Naive thymus-derived CD4-positive, alpha-beta T cell (primary cell): ENCODE data around the gene ANXA4. TPM values are rescaled to one million over a fixed set of nuclear protein-coding genes. Genes with fewer than 3 reads are reported as not detected.
A peak's percentile ranks its signal among the peaks of the same experiment; 100 is the strongest.
"Not testable (repeated sequence)": the region's sequence is repeated elsewhere in the genome, so short reads cannot be mapped to it uniquely, and the experiment has no call there.

Experiments used
- ATAC-seq: fragments of 150-1000 bp; cut with Tn5 transposase; 2 replicates; pipeline ENCODE4 v1.10.0; 2021; ENCODE audit warnings: mild to moderate bottlenecking, moderate library complexity
- CTCF ChIA-PET: fragments of 350-600 bp; sonication (Branson Sonifier 250); formaldehyde crosslinking; loops from one replicate; lab custom pipeline; 2021; ENCODE audit warnings: antibody characterized with exemption; lab: Charles Lee
- POLR2A ChIA-PET: fragments of 350-600 bp; sonication (Branson Sonifier 250); formaldehyde crosslinking; loops from one replicate; lab custom pipeline; 2021; ENCODE audit warnings: antibody characterized with exemption, inconsistent platforms; lab: Charles Lee
- DNase-seq, 9 donors: peaks; one replicate each; pipeline versions ENCODE4 v3.0.0 to v3.0.0-alpha.2; 2020 to 2022; ENCODE audit warnings: mixed read lengths in 1 of 9
- H3K27ac ChIP-seq: one replicate; pipeline ENCODE4 v1.7.0; 2013; ENCODE audit warnings: mild to moderate bottlenecking, low read depth, low read length, moderate library complexity
- H3K27me3 ChIP-seq, 2 donors: one replicate each; pipeline ENCODE4 v1.7.0; 2013; ENCODE audit warnings: low read length in 2 of 2, mild to moderate bottlenecking in 2 of 2, moderate library complexity in 2 of 2; ENCODE audit not compliant: control insufficient read depth in 2 of 2, insufficient read depth in 2 of 2
- H3K36me3 ChIP-seq, 3 experiments: 1 replicate in 2 of 3; 2 replicates in 1 of 3; pipeline ENCODE4 v1.7.0; 2013; ENCODE audit warnings: low read length in 3 of 3, mild to moderate bottlenecking in 3 of 3, moderate library complexity in 1 of 3; ENCODE audit not compliant: insufficient read depth in 3 of 3, control insufficient read depth in 2 of 3
- H3K4me1 ChIP-seq, 2 donors: one replicate each; pipeline ENCODE4 v1.7.0; 2013; ENCODE audit warnings: low read length in 2 of 2, mild to moderate bottlenecking in 2 of 2, moderate library complexity in 1 of 2; ENCODE audit not compliant: control insufficient read depth in 2 of 2, insufficient read depth in 2 of 2
- H3K4me3 ChIP-seq: 2 replicates; pipeline ENCODE4 v1.7.0; 2013; ENCODE audit warnings: mild to moderate bottlenecking, low read length
- H3K9me3 ChIP-seq, 3 experiments: 1 replicate in 2 of 3; 2 replicates in 1 of 3; pipeline ENCODE4 v1.7.0; 2013; ENCODE audit warnings: low read length in 3 of 3; ENCODE audit not compliant: control insufficient read depth in 2 of 3
- H3K27ac Mint-ChIP-seq, 9 donors: one replicate each; pipeline ENCODE4 v1.8.0; 2020 to 2022; ENCODE audit warnings: mixed read lengths in 9 of 9, mild to moderate bottlenecking in 8 of 9, moderate library complexity in 5 of 9, inconsistent platforms in 2 of 9
- H3K27me3 Mint-ChIP-seq, 5 donors: one replicate each; pipeline ENCODE4 v1.8.0; 2021 to 2022; ENCODE audit warnings: mixed read lengths in 5 of 5, mild to moderate bottlenecking in 1 of 5
- H3K36me3 Mint-ChIP-seq, 5 donors: one replicate each; pipeline ENCODE4 v1.8.0; 2020 to 2022; ENCODE audit warnings: mixed read lengths in 5 of 5, mild to moderate bottlenecking in 3 of 5, inconsistent platforms in 1 of 5
- H3K4me1 Mint-ChIP-seq, 7 donors: one replicate each; pipeline ENCODE4 v1.8.0; 2020 to 2022; ENCODE audit warnings: mixed read lengths in 7 of 7, mild to moderate bottlenecking in 3 of 7, inconsistent platforms in 1 of 7
- H3K4me3 Mint-ChIP-seq, 10 donors: one replicate each; pipeline ENCODE4 v1.8.0; 2020 to 2022; ENCODE audit warnings: mild to moderate bottlenecking in 10 of 10, mixed read lengths in 10 of 10, moderate library complexity in 6 of 10, inconsistent platforms in 2 of 10
- H3K9me3 Mint-ChIP-seq, 11 donors: one replicate each; pipeline ENCODE4 v1.8.0; 2020 to 2022; ENCODE audit warnings: mixed read lengths in 11 of 11, mild to moderate bottlenecking in 4 of 11, inconsistent platforms in 1 of 11, moderate library complexity in 1 of 11
- intact Hi-C, 2 donors: fragments of 100-400 bp; cut with micrococcal nuclease; formaldehyde crosslinking; loops; one replicate each; pipeline ENCODE4 v1.15.1; 2023
- polyA plus RNA-seq, 2 donors: library from polyadenylated mRNA; unstranded; fragments of 300-500 nt; fragmentation: Illumina TruSeq; gene quantifications; one replicate each; pipeline ENCODE4 v1.2.3, GENCODE V29; 2021
- total RNA-seq, 6 experiments: library from RNA in 5 of 6; stranded (reverse) in 5 of 6; gene quantifications; 1 replicate in 5 of 6; 2 replicates in 1 of 6; pipeline ENCODE4 v1.2.3 and lab custom pipeline; 2021 to 2026

The ANXA4 gene
- total and polyA plus RNA-seq, 7 experiments from 2014 or later = 3.1 to 75.6 (median 11.5) TPM

DNA sequence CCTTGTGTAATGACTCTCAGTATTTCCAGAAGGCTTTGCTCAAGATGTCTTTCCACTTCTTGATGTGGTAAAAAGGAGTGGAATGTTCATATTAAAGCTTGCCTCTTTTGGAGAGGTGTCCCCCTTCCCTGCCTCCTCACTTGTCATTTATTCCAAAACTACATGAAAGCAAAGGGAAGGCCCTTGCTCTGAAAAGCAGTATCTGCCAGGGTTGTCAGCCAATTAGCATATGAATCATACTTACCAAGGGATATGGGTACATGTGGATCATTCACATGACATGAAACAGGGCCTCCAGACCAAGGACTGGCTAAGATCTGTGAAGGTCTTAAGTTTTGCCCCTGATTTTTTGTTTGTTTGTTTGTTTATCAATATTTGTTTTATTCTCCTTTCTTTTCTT is 31.3 kb downstream of the ANXA4 start:
- H3K27ac Mint-ChIP-seq = peak overlapping the region in 2 of 9 donors; percentile 23 to 58
- DNase-seq = no peak
- POLR2A ChIA-PET = interaction anchor here (0.6 to 0.7 kb wide), 2 partner anchors 306 to 533 kb away, joined by 3 to 4 read pairs; no protein-coding TSS in a partner anchor
- Histone ChIP-seq H3K9me3 (peaks cover 0 to 4% (median 0%) of the 10 kb centered on the region in 3 experiments), H3K36me3 (no peaks in the 10 kb centered on the region), H3K27me3 (no peaks in the 10 kb centered on the region), H3K27ac (no peak overlapping the region), H3K4me1 (peaks cover 14 to 23% of the 10 kb centered on the region in 2 donors), H3K4me3 (no peak overlapping the region)
- peaks cover 14 to 64% (median 24%) of the 10 kb centered on the region in 7 donors for H3K4me1 Mint-ChIP-seq
- ATAC-seq = no peak
- no peak overlapping the region for H3K4me3 Mint-ChIP-seq
- intact Hi-C loops = no loop called here
- peaks cover 0 to 18% (median 0%) of the 10 kb centered on the region in 11 donors for H3K9me3 Mint-ChIP-seq
- CTCF ChIA-PET = interaction anchor here (0.6 kb wide), 1 partner anchor 36 kb away, joined by 4 read pairs; no protein-coding TSS in a partner anchor
- no peaks in the 10 kb centered on the region for H3K27me3 Mint-ChIP-seq
- peaks cover 0 to 28% (median 0%) of the 10 kb centered on the region in 5 donors for H3K36me3 Mint-ChIP-seq

DNA sequence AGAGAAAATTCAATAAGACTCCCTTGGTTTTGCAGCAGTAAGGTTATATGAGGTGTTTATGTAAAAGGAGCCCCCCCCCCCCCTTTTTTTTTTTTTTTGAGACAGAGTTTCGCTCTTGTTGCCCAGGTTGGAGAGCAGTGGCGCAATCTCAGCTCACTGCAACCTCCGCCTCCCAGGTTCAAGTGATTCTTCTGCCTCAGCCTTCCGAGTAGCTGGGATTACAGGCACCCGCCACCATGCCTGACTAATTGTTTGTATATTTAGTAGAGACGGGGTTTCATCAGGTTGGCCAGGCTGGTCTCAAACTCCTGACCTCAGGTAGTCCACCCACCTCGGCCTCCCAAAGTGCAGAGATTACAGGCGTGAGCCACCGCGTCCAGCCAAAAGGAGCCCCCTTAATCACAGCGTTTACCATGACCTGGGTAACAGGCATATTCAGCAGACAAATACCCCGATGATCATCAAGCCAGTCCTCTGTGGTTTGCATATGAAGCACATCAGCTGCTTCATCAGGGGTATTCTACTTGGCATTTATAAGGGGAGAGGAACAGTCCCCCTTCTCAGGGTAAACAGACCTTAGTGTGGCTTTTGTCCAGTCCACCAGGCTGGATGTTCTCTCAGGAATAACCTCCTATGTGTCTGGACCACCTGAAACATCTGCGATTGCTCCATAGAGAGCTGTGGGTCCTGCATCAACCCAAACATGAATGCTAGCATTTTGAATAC is 32.5 kb downstream of the ANXA4 start:
- H3K27ac ChIP-seq, H3K27me3 ChIP-seq, DNase-seq, H3K27me3 Mint-ChIP-seq, H3K36me3 ChIP-seq, H3K9me3 ChIP-seq, POLR2A ChIA-PET, H3K4me3 ChIP-seq: not testable (repeated sequence)
- Mint-ChIP-seq H3K4me1 (peaks cover 14 to 57% (median 24%) of the 10 kb centered on the region in 7 donors), H3K4me3 (peak overlapping the region in 9 of 10 donors; percentile 41 to 82 (median 62)), H3K9me3 (peaks cover 0 to 18% (median 0%) of the 10 kb centered on the region in 11 donors), H3K27ac (peak overlapping the region in 8 of 9 donors; percentile 45 to 90 (median 62)), H3K36me3 (peaks cover 0 to 29% (median 0%) of the 10 kb centered on the region in 5 donors)
- ATAC-seq = peak; percentile 2
- CTCF ChIA-PET = interaction anchor here (1.2 kb wide), 1 partner anchor 50 kb away, joined by 5 read pairs; no protein-coding TSS in a partner anchor
- peaks cover 14 to 23% of the 10 kb centered on the region in 2 donors for H3K4me1 ChIP-seq
- intact Hi-C loops = loop anchor here (2.0 kb wide), 3 partner anchors 20 to 54 kb away; partner anchors contain the start of genes ANXA4 (in 2 of the 2) and GMCL1 (in 1 of the 2)

DNA sequence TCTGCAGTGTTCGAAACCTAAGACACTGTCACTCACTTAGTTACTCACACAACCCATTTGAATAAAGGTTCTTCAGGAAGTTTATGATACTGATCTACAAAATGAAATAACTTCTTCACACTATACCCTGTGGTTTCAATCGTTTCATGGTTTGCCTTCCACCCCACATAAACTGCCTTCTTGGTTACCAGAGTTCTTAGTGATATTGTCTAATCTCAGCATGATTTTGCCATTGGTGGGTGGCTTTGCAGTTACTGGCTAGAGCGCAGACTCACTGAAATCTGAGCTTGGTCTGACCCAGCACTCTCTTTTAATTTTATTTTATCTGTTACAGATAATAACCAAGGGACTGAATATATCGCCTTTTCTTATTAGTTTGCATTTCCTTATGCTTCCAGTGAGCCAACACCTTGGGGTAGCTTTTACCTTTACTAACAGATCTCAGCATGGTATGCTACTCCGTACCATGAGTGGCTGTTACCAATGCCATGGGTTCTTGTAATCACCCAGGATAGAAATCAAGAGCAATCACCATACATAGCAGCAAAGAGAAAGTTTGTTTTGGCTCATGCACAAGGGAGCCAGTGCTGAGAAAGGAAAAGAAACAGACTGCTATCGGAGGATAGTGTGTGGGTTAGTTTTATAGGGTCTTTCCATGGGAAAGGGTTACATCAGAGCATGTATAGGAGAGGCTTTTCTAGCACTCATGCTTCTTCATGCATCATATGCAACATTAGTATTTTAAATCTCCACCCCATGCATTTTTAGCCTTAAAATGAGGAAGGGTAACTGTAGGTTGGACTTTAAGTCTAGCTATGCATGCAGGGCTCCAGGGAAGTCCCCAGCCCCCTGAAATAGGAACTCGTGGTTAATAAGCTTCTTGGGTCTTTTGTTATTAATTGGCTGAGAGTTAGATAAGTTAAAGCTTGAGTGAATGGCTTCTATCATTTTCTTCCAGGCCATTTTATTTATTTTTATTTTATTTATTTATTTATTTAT is 33.3 kb downstream of the ANXA4 start:
- peak overlapping the region; percentile 29 to 90 (median 61) for H3K27ac Mint-ChIP-seq
- ATAC-seq (peak; percentile 84), DNase-seq (peak in 8 of 9 donors; percentile 34 to 73 (median 51))
- no peaks in the 10 kb centered on the region for H3K27me3 Mint-ChIP-seq
- peaks cover 13 to 55% (median 24%) of the 10 kb centered on the region in 7 donors for H3K4me1 Mint-ChIP-seq
- Histone ChIP-seq H3K4me1 (peaks cover 14 to 16% of the 10 kb centered on the region in 2 donors), H3K36me3 (no peaks in the 10 kb centered on the region), H3K4me3 (peak overlapping the region; percentile 3), H3K27me3 (no peaks in the 10 kb centered on the region), H3K27ac (peak overlapping the region; percentile 8), H3K9me3 (peaks cover 0 to 4% (median 0%) of the 10 kb centered on the region in 3 experiments)
- H3K9me3 Mint-ChIP-seq = peaks cover 0 to 18% (median 0%) of the 10 kb centered on the region in 11 donors
- CTCF ChIA-PET = interaction anchor here (1.2 kb wide), 1 partner anchor 50 kb away, joined by 5 read pairs; no protein-coding TSS in a partner anchor
- intact Hi-C loops = loop anchor here (2.0 kb wide), 3 partner anchors 20 to 54 kb away; partner anchors contain the start of genes ANXA4 (in 2 of the 2) and GMCL1 (in 1 of the 2)
- POLR2A ChIA-PET = no interaction called here
- H3K4me3 Mint-ChIP-seq = peak overlapping the region; percentile 17 to 82 (median 61)
- H3K36me3 Mint-ChIP-seq = peaks cover 0 to 32% (median 0%) of the 10 kb centered on the region in 5 donors

- H3K36me3 ChIP-seq = no peaks in the 10 kb centered on the region
- DNase-seq (no peak), ATAC-seq (no peak)
- peaks cover 12 to 14% of the 10 kb centered on the region in 2 donors for H3K4me1 ChIP-seq
- no peaks in the 10 kb centered on the region for H3K27me3 ChIP-seq
- intact Hi-C loops = no loop called here
- Mint-ChIP-seq H3K4me1 (peaks cover 13 to 54% (median 22%) of the 10 kb centered on the region in 7 donors), H3K27me3 (no peaks in the 10 kb centered on the region), H3K36me3 (peaks cover 0 to 35% (median 0%) of the 10 kb centered on the region in 5 donors), H3K9me3 (peaks cover 0 to 18% (median 0%) of the 10 kb centered on the region in 11 donors), H3K4me3 (no peak overlapping the region), H3K27ac (peak overlapping the region in 1 of 9 donors; percentile 87)
- no peak overlapping the region for H3K4me3 ChIP-seq
- ChIA-PET CTCF (no interaction called here), POLR2A (no interaction called here)
- no peak overlapping the region for H3K27ac ChIP-seq
- H3K9me3 ChIP-seq = peaks cover 0 to 4% (median 0%) of the 10 kb centered on the region in 3 experiments
Observed at GRCh38 chr2:69776886-69777785, 35.2 kb downstream of the ANXA4 start.

GRCh38 chr2:69777786-69778105 is 35.8 kb downstream of the ANXA4 start:
- Mint-ChIP-seq H3K27me3 (no peaks in the 10 kb centered on the region), H3K9me3 (peaks cover 0 to 18% (median 0%) of the 10 kb centered on the region in 11 donors), H3K36me3 (peaks cover 0 to 35% (median 0%) of the 10 kb centered on the region in 5 donors), H3K27ac (no peak overlapping the region), H3K4me3 (no peak overlapping the region), H3K4me1 (peaks cover 13 to 48% (median 21%) of the 10 kb centered on the region in 7 donors)
- H3K4me1 ChIP-seq = peaks cover 12 to 14% of the 10 kb centered on the region in 2 donors
- DNase-seq (no peak), ATAC-seq (no peak)
- intact Hi-C loops = no loop called here
- no peak overlapping the region for H3K27ac ChIP-seq
- H3K4me3 ChIP-seq = no peak overlapping the region
- CTCF ChIA-PET = no interaction called here
- POLR2A ChIA-PET = no interaction called here
- peaks cover 0 to 4% (median 0%) of the 10 kb centered on the region in 3 experiments for H3K9me3 ChIP-seq
- H3K36me3 ChIP-seq = no peaks in the 10 kb centered on the region
- H3K27me3 ChIP-seq = no peaks in the 10 kb centered on the region
